HG03520 (cell line): ENCODE data around the gene MFNG.

Experiments
- ATAC-seq: cut with Tn5 transposase; IDR thresholded peaks from one replicate; pipeline ENCODE4 v1.9.1; 2021; ENCODE audit warnings: mild to moderate bottlenecking, moderate library complexity; ENCODE audit not compliant: unreplicated experiment

MFNG gene

DNA sequence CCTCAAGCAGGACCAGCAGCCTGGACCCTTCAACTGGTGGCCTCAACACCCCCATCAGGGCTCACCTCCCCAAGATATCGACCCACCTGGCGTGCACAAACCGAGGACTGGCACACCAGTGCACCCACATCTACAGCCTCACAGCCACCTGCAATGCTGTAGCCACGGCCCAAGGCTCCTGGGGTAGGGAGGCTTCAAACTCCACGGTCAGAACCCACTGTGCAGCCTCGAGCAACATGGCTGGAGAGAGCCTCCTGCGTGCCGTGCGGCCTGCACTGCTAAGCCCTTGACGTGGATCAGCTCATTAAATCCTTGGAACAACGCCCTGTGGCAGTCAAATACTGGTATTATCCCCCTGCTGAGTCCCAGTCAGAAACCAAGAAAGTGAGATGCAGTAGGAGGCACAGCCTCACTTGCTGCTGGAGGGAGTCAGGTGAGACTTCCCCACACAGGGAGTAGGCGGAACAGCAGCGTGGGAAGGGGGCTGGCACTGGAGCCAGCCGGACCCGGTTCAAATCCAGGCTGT lies 28.4 kb upstream of the MFNG start:
- ATAC-seq = no peak

DNA sequence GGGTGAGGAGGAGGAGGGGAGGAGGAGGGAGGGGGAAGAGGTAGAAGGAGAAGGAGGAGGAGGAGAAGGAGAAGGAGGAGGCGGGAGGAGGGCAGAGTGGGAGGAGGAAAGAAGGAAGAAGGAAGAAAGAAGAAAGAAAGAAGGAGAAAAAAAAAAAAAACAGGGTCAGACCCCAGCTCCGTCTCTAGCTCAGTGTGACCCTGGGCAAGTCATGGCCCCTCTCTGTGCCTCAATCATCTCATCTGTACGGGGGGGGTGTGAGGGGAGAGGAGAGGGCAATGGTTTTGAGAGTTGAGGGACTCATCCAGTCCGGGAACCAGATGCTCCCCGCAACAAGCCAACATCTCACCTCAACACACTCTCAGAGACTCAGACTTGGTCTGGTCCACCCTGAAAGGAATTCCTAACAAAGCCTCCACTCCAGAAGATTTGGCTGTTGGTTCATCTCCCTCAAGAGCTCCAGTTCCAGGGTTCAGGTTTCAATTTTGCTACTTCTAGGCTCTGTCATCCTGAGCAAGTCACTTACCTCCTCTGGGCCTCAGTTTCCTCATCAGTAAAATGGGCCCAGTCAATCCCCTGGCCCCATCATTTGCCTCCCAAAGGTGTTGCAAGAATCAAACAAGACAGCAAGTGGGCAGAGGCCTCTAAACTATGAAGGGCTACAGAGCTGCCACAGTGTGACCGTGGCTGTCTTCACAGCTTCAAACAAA lies 25.4 kb upstream of the MFNG start:
- no peak for ATAC-seq

DNA sequence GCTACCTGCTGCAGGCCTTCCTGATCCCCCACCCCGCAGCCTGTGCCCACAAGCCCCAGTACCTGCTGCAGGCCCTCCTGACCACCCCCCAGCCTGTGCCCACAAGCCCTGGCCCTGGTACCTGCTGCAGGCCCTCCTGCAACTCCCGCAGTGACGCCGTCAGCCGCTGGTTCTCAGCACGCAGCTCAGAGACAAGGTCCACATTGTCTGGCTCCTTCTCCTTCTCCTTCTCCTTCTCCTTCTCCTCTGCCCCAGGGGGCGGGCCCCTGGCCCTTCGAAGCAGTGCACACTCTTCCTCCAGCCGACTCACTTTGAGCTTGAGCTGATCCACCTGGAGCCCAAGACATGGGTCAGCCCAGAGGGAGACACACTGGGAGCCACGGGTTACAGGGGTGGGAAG lies 23.9 kb upstream of the MFNG start:
- ATAC-seq = no peak

DNA sequence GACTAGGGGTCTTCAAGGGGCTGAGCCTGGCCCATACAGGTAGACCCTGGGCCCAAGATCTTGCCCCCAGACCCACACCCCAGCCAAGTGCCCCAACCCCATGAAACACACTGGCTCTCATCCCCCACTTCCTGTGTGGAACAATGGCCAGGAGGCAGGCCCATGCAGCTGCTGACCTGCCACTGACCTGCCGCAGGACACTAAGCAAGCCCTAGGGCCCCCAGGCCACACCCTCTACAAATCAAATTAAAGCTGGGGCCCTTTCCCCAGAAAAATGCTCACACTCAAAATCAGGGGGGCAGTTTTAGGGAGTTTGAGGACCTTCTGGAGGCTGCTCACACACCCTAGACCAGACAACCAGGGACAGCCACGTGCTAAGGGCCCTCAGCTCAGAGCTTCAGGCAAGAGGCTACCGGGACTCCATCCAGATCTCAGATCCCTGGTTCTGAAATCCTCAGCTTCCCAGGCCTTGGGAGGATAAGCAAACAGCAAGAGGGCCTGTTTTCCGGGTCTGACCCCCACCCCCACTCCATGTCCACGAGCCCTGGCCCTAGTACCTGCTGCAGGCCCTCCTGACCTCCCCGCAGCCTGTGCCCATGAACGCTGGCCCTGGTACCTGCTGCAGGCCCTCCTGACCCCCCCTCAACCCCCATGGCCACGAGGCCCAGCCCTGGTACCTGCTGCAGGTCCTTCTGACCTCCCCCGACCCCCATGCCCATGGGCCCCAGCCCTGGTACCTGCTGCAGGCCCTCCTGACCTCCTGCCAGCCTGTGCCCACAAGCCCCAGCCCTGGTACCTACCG lies 23.1 kb upstream of the MFNG start:
- ATAC-seq = no peak

DNA sequence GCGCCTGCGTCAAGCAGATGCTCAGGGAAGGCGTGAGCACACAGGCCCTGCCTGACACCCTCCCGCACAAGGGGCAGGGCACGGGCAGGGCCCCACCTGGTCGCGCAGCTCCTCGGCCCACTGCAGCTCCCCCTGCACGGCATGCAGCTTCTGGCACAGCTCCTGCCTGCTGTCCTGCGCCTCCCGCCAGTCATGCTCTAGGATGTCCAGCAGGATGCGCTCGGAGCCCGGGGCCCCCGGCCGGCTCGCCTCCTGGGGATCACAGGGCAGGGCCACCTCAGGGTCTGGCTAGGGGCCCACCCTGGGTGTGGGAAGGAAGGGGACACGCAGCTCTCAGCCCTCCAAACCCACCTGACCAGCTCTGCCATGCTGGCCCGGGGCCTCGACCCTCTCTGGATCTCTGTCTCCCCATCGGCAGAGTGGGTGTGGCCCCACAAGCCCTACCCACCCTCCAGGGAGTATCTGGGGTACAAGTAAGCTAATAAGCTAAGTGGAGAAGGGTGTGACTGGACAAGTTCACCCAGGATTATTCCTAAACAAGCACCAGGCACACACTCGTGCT lies 22.3 kb upstream of the MFNG start:
- ATAC-seq = no peak

DNA sequence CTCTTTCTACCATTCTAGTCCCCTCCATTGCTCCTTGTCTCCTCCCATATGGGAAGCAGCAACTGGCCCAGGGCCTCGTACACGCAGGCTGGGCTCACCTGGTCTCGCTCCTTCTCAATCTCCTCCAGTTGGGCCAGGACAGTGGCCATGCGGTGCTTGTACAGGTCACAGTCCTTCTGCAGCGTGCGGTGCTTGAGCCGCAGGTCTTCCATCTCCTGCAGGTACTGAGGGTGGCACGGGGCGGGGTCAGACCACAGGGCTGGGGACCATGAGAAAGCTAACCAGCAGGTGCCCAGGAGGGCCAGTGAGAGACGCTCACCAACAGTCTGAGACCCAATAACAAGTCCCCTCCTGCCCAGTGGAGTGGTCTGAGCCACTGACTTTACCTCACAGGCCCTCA lies 21.5 kb upstream of the MFNG start:
- no peak for ATAC-seq

DNA sequence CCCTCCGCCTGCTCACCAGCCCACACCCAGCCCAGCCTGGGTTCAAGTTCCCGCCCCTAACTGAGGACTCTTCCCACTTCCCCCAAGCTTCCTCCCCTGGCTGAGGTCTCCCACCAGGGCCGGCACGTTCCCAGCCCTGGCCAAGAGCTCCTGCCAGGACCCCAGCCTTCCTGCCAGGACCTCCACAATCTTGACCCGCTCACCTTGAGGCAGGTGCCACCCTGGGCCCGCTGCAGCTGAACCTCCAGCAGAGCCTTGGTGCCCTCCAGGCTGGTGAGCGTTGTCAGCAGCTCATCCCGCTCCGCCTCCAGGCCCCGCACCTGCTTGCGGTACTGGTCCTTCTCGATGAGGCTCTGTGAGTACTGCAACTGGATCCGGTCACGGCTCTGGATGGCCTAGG lies 19.8 kb upstream of the MFNG start:
- no peak for ATAC-seq

DNA sequence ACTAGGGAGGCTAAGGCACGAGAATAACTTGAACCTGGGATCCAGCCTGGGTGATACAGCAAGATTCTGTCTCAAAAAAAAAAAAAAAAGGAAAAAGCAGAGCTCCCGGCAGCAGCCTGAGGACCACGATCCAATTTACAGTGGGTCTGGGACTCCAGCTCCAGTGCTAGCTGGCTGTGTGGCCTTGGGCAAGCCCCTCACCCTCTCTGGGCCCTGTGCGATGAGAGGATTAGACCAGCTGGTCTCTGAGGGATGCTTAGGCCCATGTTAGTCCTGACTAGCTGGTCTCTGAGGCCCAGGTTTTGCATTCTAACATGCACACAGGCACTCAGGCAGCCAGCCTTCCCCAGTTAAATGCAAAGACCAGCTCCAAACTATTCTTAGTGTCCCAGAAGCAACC lies 19.4 kb upstream of the MFNG start:
- no peak for ATAC-seq

DNA sequence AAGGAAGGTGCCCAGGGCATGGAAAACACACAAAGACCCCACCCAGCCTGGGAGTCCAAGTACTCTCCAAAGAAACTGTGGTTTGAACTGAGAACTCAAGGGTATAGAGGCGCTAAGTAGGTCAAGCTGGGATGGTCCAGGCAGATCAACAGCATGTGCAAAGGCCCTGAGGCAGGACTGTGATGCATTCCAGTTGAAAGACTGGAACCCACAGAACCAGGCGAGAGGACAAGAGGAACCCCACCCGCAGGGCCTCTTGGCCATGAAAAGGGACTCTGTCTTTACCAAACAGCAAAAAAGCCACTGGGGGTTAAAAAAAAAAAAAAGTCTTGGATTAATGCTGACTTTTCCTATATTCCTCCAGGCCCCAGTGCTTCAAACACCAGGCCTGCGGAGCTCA lies 18.8 kb upstream of the MFNG start:
- no peak for ATAC-seq

DNA sequence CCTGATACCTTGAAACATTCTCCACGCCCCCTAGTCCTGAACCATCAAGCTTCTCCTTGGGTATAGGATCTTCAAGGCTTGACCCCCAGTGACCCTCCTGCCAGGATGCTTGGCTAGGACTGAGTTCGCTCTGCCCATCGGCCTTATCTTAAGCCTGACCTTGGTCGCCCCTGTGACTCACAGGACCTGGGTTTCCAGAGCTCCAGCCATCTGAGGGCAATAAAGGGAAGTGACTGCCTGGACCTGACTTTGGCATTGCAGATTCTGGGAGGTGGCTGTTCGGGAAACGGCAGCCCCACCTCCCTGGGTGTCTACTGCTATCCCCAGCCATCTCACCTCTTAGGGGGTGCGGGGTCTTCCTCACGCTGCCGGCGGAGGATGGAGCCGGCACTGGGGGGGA lies 17.7 kb upstream of the MFNG start:
- ATAC-seq = no peak

DNA sequence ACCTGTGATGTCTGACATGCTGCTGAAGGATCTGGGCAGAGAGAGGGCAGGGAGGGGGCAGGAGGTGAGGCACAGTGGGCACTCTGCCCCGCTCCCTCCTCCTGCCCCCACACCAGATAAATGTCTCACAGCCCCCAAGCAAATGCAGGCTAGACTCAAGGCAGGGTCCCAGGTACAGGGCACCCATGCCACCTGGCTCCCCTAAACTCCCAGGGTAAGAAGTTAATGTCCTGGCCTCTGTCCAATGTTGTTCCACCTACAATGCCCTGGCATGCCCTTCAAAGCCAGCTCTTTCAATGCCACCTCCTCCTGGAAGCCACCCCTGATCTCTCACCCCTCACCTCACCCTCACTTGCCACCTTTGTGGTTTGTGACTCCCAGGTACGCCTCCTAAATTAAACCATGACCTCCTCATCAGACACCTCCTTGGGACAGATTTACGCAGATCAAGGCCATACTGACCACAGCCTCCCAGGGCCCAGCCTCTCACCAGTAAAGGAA lies 17.0 kb upstream of the MFNG start:
- ATAC-seq = no peak

DNA sequence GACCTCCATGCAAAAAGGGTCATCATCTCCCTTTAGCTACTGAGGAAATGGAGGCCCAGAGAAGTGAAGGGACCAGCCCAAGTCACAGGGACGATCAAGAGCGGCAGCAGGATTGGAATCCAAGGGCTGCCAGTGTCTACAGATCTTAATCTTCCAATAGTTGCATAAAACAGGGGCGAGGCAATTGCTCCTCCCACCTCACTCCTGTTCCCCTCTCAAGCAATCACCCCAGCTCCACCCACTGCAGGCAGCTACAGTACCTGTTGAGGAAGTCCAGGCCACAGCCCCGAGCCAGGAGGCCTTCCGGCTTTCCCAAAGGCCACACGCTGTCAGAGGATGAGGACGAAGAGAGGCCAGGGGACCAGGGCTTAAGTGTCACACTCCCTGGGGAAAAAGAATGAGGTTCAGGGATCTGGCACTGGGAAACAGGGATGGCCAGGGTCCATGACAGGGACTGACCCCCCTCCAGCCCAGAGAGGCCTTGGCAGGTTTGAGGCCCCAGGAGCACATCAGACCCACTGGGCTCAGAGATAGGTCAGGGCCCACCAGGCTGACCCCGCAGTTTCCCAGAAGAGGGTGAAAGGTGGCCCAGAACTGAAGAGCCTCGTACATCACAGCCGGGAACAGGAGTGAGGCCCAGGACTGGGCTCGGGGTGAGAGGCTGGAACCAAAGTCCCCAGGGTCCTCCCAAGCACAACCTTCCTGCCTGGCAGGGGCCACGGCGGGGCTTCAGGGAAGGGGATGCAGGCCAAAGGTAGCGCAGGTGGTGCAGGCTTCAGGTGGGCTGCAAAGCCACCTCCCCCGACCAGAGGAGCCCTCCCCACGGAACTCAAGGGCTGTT lies 16.4 kb upstream of the MFNG start:
- ATAC-seq = no peak

DNA sequence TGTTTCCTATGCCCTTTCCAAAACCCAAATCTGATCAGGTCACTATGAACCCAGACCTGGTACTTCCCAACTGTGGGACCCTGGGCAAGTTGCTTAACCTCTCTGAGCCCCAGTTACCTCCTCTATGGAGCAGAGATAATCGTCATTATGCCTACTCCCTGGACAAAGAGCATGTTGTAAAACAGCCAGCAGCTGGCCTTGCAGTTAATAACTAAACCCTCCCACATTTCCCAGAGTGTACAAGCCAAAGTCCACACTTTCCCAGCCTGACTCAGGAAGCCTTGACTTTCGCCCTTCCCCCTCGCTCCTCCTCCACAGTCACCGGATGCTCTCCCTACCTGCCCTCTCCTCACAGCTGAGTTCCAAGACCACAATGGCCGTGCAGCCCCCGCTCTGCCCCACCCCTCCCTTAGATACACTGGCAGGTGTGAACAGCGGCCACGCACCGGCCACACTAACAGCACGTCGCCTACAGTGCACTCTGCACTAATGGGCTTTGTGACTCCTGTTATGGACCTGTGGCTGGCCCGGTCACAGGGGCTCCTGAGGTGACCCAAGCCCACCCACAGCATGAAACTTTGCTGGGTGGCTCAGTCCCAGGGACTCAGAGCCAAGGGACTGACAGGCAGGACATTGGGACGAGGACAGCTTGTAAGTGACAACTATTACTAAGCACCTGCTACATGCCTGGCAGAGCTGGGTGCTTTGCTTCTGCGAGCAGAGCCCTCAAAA lies 15.6 kb upstream of the MFNG start:
- ATAC-seq = no peak

DNA sequence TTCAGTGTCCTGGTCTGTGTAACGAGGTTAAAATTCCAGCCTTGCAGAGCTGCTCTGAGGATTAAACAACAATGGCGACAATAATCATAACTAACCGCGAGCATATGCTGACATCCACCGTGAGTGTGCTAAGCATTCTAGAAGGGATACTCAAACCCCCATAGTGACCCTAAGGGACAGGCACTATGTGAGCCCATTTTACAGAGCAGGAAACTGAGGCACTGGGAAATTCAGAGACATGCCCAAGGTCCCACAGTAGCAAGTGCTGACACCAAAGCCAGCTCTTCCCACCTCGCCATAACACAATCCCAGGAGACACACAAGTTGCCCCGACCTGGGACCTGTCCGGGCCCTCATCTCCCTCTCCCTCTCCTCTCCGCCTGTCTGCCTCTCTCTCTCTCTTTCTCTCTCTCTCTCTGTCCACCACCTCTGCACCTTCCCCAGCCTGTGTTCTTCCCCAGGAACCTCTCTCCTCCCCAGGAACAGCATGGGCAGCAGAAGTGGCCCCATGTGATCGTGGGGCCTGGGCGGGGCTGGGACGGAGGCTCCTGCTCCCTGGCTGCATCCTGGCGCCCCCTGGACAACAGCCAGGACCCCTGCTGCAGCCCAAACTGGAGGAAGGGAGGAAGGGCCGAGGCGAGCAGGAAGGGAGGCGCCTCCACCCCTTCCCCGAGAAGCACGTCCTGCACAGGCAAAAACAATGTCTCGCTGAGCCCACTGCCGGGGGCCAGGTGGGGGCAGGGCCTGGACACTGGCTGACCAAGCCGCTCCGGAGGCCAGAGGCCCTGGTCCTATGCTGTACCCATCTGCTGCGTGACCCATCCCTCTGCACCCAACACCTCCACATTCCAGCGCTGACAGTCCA lies 14.8 kb upstream of the MFNG start:
- ATAC-seq = no peak

DNA sequence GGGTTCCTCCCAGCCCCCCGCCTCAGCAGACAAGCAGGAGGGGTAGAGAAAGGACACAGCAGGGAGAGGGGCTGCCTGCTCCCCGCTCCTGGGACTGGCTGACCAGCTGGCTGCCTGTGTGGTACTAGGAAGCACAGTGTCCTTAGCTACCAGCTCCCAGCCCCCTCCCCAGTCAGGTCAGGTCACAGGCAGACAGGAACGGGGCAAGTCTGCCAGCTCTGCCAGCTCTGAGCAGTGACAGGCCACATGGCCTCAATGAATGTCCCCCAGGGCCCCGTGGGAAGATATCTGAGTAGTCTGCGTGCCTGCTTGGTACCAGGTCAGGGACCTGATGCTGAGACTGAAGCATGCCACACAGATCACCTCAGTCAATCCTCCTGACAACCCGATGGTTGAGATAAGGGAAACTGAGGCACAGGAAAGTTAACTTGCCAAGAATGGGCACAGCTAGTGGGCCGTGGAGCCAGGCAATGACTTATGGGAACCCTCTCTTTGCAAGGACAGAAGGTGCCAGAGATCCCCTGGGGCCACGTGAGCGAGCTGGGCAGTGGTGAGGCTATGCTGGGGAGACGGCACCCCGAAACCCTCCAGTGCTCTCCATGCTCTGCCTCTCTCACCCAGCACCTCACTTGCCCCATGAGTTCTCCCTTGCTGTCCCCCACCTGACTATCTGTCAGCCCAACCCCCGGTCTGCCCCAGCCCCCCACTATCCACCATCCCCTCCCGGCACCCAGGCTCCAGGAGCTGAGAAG lies 13.8 kb upstream of the MFNG start:
- ATAC-seq = no peak

DNA sequence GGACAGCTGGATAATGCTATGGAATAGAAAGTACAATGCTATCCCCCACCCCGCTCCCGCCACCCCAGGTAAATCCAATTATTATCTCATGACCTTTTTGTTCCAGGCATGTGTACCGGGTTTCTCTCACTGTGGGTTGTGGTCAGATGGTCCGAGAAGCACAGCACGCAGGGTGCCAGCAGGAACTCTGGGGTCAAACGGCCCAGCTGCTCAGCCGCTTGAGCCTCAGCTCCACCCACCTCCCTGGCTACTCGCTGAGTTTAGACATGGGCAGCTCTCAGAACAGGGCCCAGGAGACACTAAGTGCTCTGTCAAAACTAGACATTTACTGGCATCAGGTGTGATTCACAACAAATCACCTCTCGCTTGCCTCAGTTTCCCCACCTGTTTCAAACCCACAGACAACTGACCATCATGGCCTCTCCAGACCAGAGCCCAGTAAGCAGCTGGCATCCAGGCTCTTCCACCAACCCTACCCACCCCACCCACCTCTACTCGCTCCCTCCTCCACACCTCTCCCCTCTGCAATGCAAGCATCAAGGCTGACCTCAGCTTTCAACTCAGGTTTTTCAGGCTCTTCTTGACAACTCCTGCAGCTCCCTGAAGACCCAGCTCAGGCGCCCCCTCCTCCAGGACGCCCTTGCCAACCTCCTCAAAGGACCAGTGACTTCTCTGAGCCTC lies 13.0 kb upstream of the MFNG start:
- ATAC-seq = no peak

DNA sequence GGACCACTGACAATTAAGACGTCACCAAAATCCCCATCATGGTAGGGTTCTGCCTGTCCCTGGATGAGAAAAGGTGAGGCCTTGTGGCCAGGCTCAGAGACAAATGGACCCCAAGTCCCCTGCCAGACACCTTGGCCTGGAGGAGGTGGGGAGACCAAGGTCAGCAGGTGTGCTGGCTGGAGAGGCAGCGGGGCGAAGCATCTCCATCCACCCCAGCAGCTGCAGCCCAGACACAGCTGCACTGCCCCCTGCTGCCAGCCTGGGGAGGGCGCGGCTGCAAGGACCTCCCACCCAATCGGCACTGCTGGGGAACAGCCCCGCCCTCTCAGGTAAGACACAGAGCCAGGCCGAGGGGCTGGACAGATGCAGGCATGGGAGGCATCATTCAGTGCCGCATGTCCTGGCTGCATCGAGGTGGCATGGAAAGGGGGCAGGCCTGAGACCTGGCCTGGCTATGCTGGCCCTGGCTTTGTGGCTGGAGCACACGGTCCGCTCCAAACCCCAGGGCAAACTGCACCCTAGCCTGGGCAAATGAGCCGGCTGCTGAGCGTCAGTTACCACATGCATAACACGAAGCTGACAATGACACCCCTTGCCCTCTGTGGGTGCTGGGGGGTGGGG lies 12.2 kb upstream of the MFNG start:
- ATAC-seq = no peak
